Large intestine (tissue), 3 donors: ENCODE results near the gene OOEP. TPM values are rescaled to one million over a fixed set of nuclear protein-coding genes. Genes with fewer than 3 reads are reported as not detected.

Experiments
- DNase-seq, 2 donors: peaks; one replicate each; pipeline versions ENCODE4 v3.0.0 to v3.0.0-alpha.2; 2013
- H3K27ac ChIP-seq: one replicate; pipeline ENCODE4 v1.5.1; 2013; ENCODE audit warnings: low read length
- H3K27me3 ChIP-seq: 2 replicates; pipeline ENCODE4 v1.6.1; 2013; ENCODE audit warnings: low read length; ENCODE audit not compliant: control insufficient read depth, insufficient read depth
- H3K36me3 ChIP-seq: 2 replicates; pipeline ENCODE4 v1.6.1; 2013; ENCODE audit warnings: low read length; ENCODE audit not compliant: control insufficient read depth, insufficient read depth
- H3K4me1 ChIP-seq: one replicate; pipeline ENCODE4 v1.6.1; 2013; ENCODE audit warnings: low read length; ENCODE audit not compliant: control insufficient read depth, insufficient read depth
- H3K4me3 ChIP-seq: one replicate; pipeline ENCODE4 v1.5.1; 2013; ENCODE audit warnings: low read length
- H3K9me3 ChIP-seq: one replicate; pipeline ENCODE4 v1.6.1; 2013; ENCODE audit warnings: mild to moderate bottlenecking, low read depth, low read length, moderate library complexity; ENCODE audit not compliant: control insufficient read depth
- WGBS: methylation state at CpG from one replicate; pipeline ENCODE4 v1.1.5; 2013; ENCODE audit warnings: low lambda C conversion rate; ENCODE audit not compliant: insufficient coverage; 5-methylcytosine and 5-hydroxymethylcytosine counted together
- polyA plus RNA-seq: library from polyadenylated mRNA; unstranded; fragments of 120-200 nt; gene quantifications from one replicate; pipeline ENCODE4 v1.2.1, GENCODE V29; 2013

Gene OOEP
- polyA plus RNA-seq, 1 donor = 0.43 TPM

GRCh38 chr6:73367761-73368355 is 1.8 kb downstream of the OOEP start:
- Histone ChIP-seq H3K9me3 (peaks cover 14% of the 10 kb centered on the region), H3K4me3 (no peak overlapping the region), H3K27ac (no peak overlapping the region), H3K36me3 (no peaks in the 10 kb centered on the region), H3K27me3 (peaks cover 3% of the 10 kb centered on the region), H3K4me1 (no peaks in the 10 kb centered on the region)
- no peak for DNase-seq
- WGBS = no CpG with 5 or more reads among the region's 16 CpGs

GRCh38 chr6:73364549-73364948 is 5.1 kb downstream of the OOEP start:
- 100% methylated on average over 2 of the region's 9 CpGs for WGBS

GRCh38 chr6:73364121-73364520 is 5.6 kb downstream of the OOEP start:
- Histone ChIP-seq H3K36me3 (no peaks in the 10 kb centered on the region), H3K4me1 (no peaks in the 10 kb centered on the region), H3K9me3 (peaks cover 15% of the 10 kb centered on the region), H3K4me3 (no peak overlapping the region), H3K27ac (no peak overlapping the region), H3K27me3 (peaks cover 5% of the 10 kb centered on the region)
- WGBS = no CpG with 5 or more reads among the region's 14 CpGs
- DNase-seq = no peak

More at GRCh38 chr6:73364549-73364948, 5.1 kb downstream of the OOEP start:
- peaks cover 5% of the 10 kb centered on the region for H3K27me3 ChIP-seq
- H3K27ac ChIP-seq = no peak overlapping the region
- H3K4me3 ChIP-seq = no peak overlapping the region
- H3K36me3 ChIP-seq = no peaks in the 10 kb centered on the region
- no peaks in the 10 kb centered on the region for H3K4me1 ChIP-seq
- no peak for DNase-seq
- peaks cover 15% of the 10 kb centered on the region for H3K9me3 ChIP-seq

- Histone ChIP-seq H3K4me3 (no peak overlapping the region), H3K9me3 (peaks cover 15% of the 10 kb centered on the region), H3K36me3 (no peaks in the 10 kb centered on the region), H3K27ac (no peak overlapping the region), H3K4me1 (no peaks in the 10 kb centered on the region), H3K27me3 (peaks cover 5% of the 10 kb centered on the region)
- no peak for DNase-seq
- WGBS = no CpG with 5 or more reads among the region's 23 CpGs
Observed at GRCh38 chr6:73363537-73363875, 6.2 kb downstream of the OOEP start.

- Histone ChIP-seq H3K27me3 (peaks cover 5% of the 10 kb centered on the region), H3K9me3 (peaks cover 15% of the 10 kb centered on the region), H3K27ac (no peak overlapping the region), H3K4me3 (no peak overlapping the region), H3K36me3 (no peaks in the 10 kb centered on the region), H3K4me1 (no peaks in the 10 kb centered on the region)
- DNase-seq = no peak
- no CpG with 5 or more reads among the region's 31 CpGs for WGBS
Observed at GRCh38 chr6:73362869-73363536, 6.7 kb downstream of the OOEP start.

- peaks cover 3% of the 10 kb centered on the region for H3K27me3 ChIP-seq
- no peak for DNase-seq
- H3K27ac ChIP-seq = no peak within 1 kb of the TSS
- H3K36me3 ChIP-seq = no peaks in the 10 kb centered on the region
- WGBS = no CpG with 5 or more reads among the region's 23 CpGs
- H3K9me3 ChIP-seq = peaks cover 15% of the 10 kb centered on the region
- H3K4me1 ChIP-seq = no peaks in the 10 kb centered on the region
- H3K4me3 ChIP-seq = no peak within 1 kb of the TSS
Observed at GRCh38 chr6:73362358-73362757, 7.3 kb downstream of the OOEP start, which contains the start of gene KHDC3L. TSS of gene KHDC3L (plus strand) at chr6:73362658. CDS start at chr6:73362730, 72 bp downstream.

- Histone ChIP-seq H3K36me3 (no peaks in the 10 kb centered on the region), H3K27ac (no peak within 1 kb of the TSS), H3K4me1 (no peaks in the 10 kb centered on the region), H3K4me3 (no peak within 1 kb of the TSS), H3K27me3 (peaks cover 33% of the 10 kb centered on the region), H3K9me3 (peaks cover 7% of the 10 kb centered on the region)
- WGBS = no CpG with 5 or more reads among the region's 59 CpGs
- DNase-seq = no peak
Observed at GRCh38 chr6:73353636-73354593, 15.8 kb downstream of the OOEP start, which contains the start of gene DPPA5. TSS of gene DPPA5 (minus strand) at chr6:73354276. CDS start at chr6:73354225, 51 bp downstream.

- WGBS = no CpG with 5 or more reads among the region's 6 CpGs
- Histone ChIP-seq H3K9me3 (peaks cover 9% of the 10 kb centered on the region), H3K27ac (no peak overlapping the region), H3K36me3 (no peaks in the 10 kb centered on the region), H3K4me3 (no peak overlapping the region), H3K27me3 (peaks cover 51% of the 10 kb centered on the region), H3K4me1 (no peaks in the 10 kb centered on the region)
- no peak for DNase-seq
Observed at GRCh38 chr6:73349311-73349710, 20.4 kb downstream of the OOEP start.

- H3K27ac ChIP-seq = no peak overlapping the region
- WGBS = 40% methylated on average over 3 of the region's 33 CpGs
- H3K36me3 ChIP-seq = no peaks in the 10 kb centered on the region
- H3K4me3 ChIP-seq = no peak overlapping the region
- DNase-seq = no peak
- H3K4me1 ChIP-seq = no peaks in the 10 kb centered on the region
- peaks cover 47% of the 10 kb centered on the region for H3K27me3 ChIP-seq
- H3K9me3 ChIP-seq = peaks cover 5% of the 10 kb centered on the region
Observed at GRCh38 chr6:73348550-73349204, 21.0 kb downstream of the OOEP start.

GRCh38 chr6:73343164-73343563 is 26.5 kb downstream of the OOEP start:
- Histone ChIP-seq H3K27me3 (peaks cover 16% of the 10 kb centered on the region), H3K4me3 (no peak overlapping the region), H3K36me3 (no peaks in the 10 kb centered on the region), H3K27ac (no peak overlapping the region), H3K4me1 (no peaks in the 10 kb centered on the region), H3K9me3 (peaks cover under 1% of the 10 kb centered on the region)
- no peak for DNase-seq
